ENCODE measurements around the gene ADAD2. TPM values are rescaled to one million over a fixed set of nuclear protein-coding genes. Genes with fewer than 3 reads are reported as not detected.

Gene ADAD2
- total and polyA plus RNA-seq, 10 of the 15 experiments (the other 5 are each of a cell fraction or from before 2014, with no cell fraction given): 0.44 to 0.68 (median 0.51) TPM; not detected in 7

DNA sequence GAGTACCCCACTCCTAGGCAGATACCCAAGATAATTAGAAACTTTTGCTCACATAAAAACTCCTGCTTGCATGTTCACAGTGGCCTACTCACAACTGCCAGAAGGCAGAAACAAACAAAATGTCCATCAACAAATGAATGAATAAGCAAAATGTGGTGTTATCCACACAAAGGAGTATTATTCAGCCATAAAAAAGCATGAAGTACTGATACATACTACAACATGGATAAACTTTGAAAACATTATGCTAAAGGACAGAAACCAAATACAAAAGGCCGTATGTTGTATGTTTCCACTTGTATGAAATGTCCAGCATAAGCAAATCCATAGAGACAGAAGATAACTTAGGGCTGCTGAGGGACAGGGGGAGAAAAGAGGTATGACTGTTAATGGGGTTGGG, 47.9 kb upstream of the ADAD2 start:
- H3K27me3 ChIP-seq (replicated peaks in 1 of 2; ENCODE audit: control insufficient read depth in 2 of 2, insufficient read depth in 2 of 2, low read length in 1 of 2): no peaks in the 10 kb centered on the region
- peaks cover 1% of the 10 kb centered on the region for H3K79me2 ChIP-seq (ENCODE audit: control insufficient read depth, insufficient read depth, low read length)
- 100% methylated on average over 1 of the region's 1 CpG for WGBS (ENCODE audit: insufficient coverage, insufficient replicate concordance, low lambda C conversion rate, missing lambda C conversion rate)
- H2AFZ ChIP-seq (ENCODE audit: control insufficient read depth, low read depth, low read length): no peak overlapping the region
- in situ Hi-C loops (cut with MboI) (loop anchor here (5.0 kb wide), 1 partner anchor 56 kb away; no protein-coding TSS in a partner anchor), intact Hi-C loops (cut with micrococcal nuclease; ENCODE audit: unreplicated experiment) (no loop called here)
- H3K27ac ChIP-seq (ENCODE audit: control insufficient read depth, insufficient read depth): no peak overlapping the region
- ATAC-seq: no peak
- POLR2A ChIA-PET: no interaction called here
- no peak for DNase-seq (ENCODE audit: low read depth, low spot score)
- H3K9ac ChIP-seq (ENCODE audit: control insufficient read depth, insufficient read depth, low read length): no peak overlapping the region
- SMC1A ChIA-PET (ENCODE audit: uncharacterized antibody, unreplicated experiment): interaction anchor here (0.7 kb wide), 2 partner anchors 11 to 19 kb away, joined by 3 read pairs; no protein-coding TSS in a partner anchor
- no peaks in the 10 kb centered on the region for H3K9me3 ChIP-seq (replicated peaks; ENCODE audit: control insufficient read depth, insufficient read depth, low read length)
- RAD21 ChIA-PET (ENCODE audit: unreplicated experiment): no interaction called here
- no peak overlapping the region for H3K4me2 ChIP-seq (ENCODE audit: control insufficient read depth, insufficient read depth)
- H3K4me1 ChIP-seq (ENCODE audit: control insufficient read depth, insufficient read depth, low read length): peaks cover 11% of the 10 kb centered on the region
- no peak for TF ChIP-seq CBX5 (IDR thresholded peaks at IDR 0.05; ENCODE audit: low read depth)
- no peak for TF ChIP-seq POU2F2 (IDR thresholded peaks at IDR 0.05; ENCODE audit: borderline replicate concordance, low read depth, low read length)
- no peak for TF ChIP-seq IRF4 (IDR thresholded peaks at IDR 0.05; ENCODE audit: low read depth, low read length)
- TF ChIP-seq IKZF1 (conservative IDR thresholded peaks at IDR 0.05): no peak
- TF ChIP-seq PAX5 (IDR thresholded peaks at IDR 0.05; ENCODE audit: borderline replicate concordance, low read depth, low read length): no peak
- TF ChIP-seq TAF1 (IDR thresholded peaks at IDR 0.05; ENCODE audit: borderline replicate concordance, low read depth, low read length): no peak
- no peak for TF ChIP-seq SMC3 (IDR thresholded peaks at IDR 0.05; ENCODE audit: borderline replicate concordance, low read length)
- H3K36me3 ChIP-seq (ENCODE audit: control insufficient read depth in 2 of 2, insufficient read depth in 2 of 2, low read length in 1 of 2): no peaks in the 10 kb centered on the region
- H4K20me1 ChIP-seq (ENCODE audit: control insufficient read depth, insufficient read depth): no peaks in the 10 kb centered on the region
- BruUV-seq (replicated peaks): no TSS peak
- FAIRE-seq: no peak
- CTCF ChIA-PET: interaction anchor here (1.4 to 1.7 kb wide), 2 partner anchors 44 to 46 kb away, joined by 3 to 5 read pairs; partner anchors contain the start of gene TAF1C
- H3K4me3 ChIP-seq: no peak overlapping the region

DNA sequence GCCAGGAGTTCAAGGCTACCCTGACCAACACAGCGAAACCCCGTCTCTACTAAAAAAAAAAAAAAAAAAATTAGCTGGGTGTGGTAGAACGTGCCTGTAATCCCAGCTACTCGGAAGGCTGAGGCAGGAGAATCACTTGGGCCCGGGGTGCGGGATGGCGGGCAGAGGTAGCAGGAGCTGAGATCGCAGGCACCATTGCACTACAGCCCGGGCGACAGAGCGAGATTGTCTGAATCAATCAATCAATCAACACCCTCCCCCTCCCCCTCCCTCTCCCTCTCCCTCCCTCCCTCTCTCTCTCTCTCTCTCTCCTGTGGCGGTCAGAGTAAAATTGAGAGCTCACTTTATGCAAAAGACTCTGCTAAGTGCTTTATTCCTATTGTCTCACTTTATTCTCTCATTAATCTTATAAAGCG, 47.2 kb upstream of the ADAD2 start:
- Histone ChIP-seq H3K79me2 (ENCODE audit: control insufficient read depth, insufficient read depth, low read length) (peaks cover 1% of the 10 kb centered on the region), H3K4me1 (ENCODE audit: control insufficient read depth, insufficient read depth, low read length) (peaks cover 9% of the 10 kb centered on the region), H2AFZ (ENCODE audit: control insufficient read depth, low read depth, low read length) (peak overlapping the region; percentile 80; the same call in 1 of the 2 replicates), H3K27ac (ENCODE audit: control insufficient read depth, insufficient read depth) (no peak overlapping the region), H4K20me1 (ENCODE audit: control insufficient read depth, insufficient read depth) (no peaks in the 10 kb centered on the region), H3K9me3 (replicated peaks; ENCODE audit: control insufficient read depth, insufficient read depth, low read length) (no peaks in the 10 kb centered on the region), H3K27me3 (replicated peaks in 1 of 2; ENCODE audit: control insufficient read depth in 2 of 2, insufficient read depth in 2 of 2, low read length in 1 of 2) (no peaks in the 10 kb centered on the region), H3K9ac (ENCODE audit: control insufficient read depth, insufficient read depth, low read length) (no peak overlapping the region), H3K4me2 (ENCODE audit: control insufficient read depth, insufficient read depth) (peak overlapping the region; percentile 91), H3K4me3 (peak overlapping the region; percentile 91), H3K36me3 (ENCODE audit: control insufficient read depth in 2 of 2, insufficient read depth in 2 of 2, low read length in 1 of 2) (no peaks in the 10 kb centered on the region)
- no TSS peak for BruUV-seq (replicated peaks)
- intact Hi-C loops (cut with micrococcal nuclease; ENCODE audit: unreplicated experiment) (loop anchor here (2.0 kb wide), 1 partner anchor 27 kb away; the partner anchor contains the start of gene MBTPS1), in situ Hi-C loops (cut with MboI) (loop anchor here (5.0 kb wide), 1 partner anchor 56 kb away; no protein-coding TSS in a partner anchor)
- RAD21 ChIA-PET (ENCODE audit: unreplicated experiment): interaction anchor here (0.7 kb wide), 1 partner anchor 10 kb away, joined by 3 read pairs; no protein-coding TSS in a partner anchor
- 63% methylated on average over 10 of the region's 13 CpGs for WGBS (ENCODE audit: insufficient coverage, insufficient replicate concordance, low lambda C conversion rate, missing lambda C conversion rate)
- no peak for TF ChIP-seq CBX5 (IDR thresholded peaks at IDR 0.05; ENCODE audit: low read depth)
- TF ChIP-seq, protein P1, sequence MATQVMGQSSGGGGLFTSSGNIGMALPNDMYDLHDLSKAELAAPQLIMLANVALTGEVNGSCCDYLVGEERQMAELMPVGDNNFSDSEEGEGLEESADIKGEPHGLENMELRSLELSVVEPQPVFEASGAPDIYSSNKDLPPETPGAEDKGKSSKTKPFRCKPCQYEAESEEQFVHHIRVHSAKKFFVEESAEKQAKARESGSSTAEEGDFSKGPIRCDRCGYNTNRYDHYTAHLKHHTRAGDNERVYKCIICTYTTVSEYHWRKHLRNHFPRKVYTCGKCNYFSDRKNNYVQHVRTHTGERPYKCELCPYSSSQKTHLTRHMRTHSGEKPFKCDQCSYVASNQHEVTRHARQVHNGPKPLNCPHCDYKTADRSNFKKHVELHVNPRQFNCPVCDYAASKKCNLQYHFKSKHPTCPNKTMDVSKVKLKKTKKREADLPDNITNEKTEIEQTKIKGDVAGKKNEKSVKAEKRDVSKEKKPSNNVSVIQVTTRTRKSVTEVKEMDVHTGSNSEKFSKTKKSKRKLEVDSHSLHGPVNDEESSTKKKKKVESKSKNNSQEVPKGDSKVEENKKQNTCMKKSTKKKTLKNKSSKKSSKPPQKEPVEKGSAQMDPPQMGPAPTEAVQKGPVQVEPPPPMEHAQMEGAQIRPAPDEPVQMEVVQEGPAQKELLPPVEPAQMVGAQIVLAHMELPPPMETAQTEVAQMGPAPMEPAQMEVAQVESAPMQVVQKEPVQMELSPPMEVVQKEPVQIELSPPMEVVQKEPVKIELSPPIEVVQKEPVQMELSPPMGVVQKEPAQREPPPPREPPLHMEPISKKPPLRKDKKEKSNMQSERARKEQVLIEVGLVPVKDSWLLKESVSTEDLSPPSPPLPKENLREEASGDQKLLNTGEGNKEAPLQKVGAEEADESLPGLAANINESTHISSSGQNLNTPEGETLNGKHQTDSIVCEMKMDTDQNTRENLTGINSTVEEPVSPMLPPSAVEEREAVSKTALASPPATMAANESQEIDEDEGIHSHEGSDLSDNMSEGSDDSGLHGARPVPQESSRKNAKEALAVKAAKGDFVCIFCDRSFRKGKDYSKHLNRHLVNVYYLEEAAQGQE (IDR thresholded peaks at IDR 0.05; ENCODE audit: low read depth, low read length): no peak
- TF ChIP-seq SUZ12 (IDR thresholded peaks at IDR 0.05; ENCODE audit: unreplicated experiment): no peak
- no peak for TF ChIP-seq NRF1 (conservative IDR thresholded peaks at IDR 0.05; ENCODE audit: low read depth, low read length)
- TF ChIP-seq BCL11A (IDR thresholded peaks at IDR 0.05; ENCODE audit: low read depth, low read length): no peak
- TF ChIP-seq SREBF2 (IDR thresholded peaks at IDR 0.05; ENCODE audit: low read length): no peak
- no peak for TF ChIP-seq CHD1 (IDR thresholded peaks at IDR 0.05; ENCODE audit: low read depth, low read length)
- TF ChIP-seq GABPA (IDR thresholded peaks at IDR 0.05; ENCODE audit: low read depth): no peak
- DNase-seq (ENCODE audit: low read depth, low spot score) (no peak), ATAC-seq (no peak), FAIRE-seq (no peak)
- CTCF ChIA-PET: interaction anchor here (2.4 kb wide), 1 partner anchor 363 kb away, joined by 8 read pairs; no protein-coding TSS in a partner anchor
- POLR2A ChIA-PET: interaction anchor here (0.9 kb wide), 1 partner anchor 28 kb away, joined by 5 read pairs; no protein-coding TSS in a partner anchor
- SMC1A ChIA-PET (ENCODE audit: uncharacterized antibody, unreplicated experiment): no interaction called here

Measured in GM12878 (cell line).